ENCODE results near the gene NDUFB10.

Gene NDUFB10

GRCh38 chr16:1984347-1985225, 25.2 kb downstream of the NDUFB10 start:
- no peak for DNase-seq (ENCODE audit: low read depth)

GRCh38 chr16:1985466-1986150, 26.3 kb downstream of the NDUFB10 start:
- no peak for DNase-seq (ENCODE audit: low read depth)

GRCh38 chr16:1987198-1987597, 27.9 kb downstream of the NDUFB10 start:
- DNase-seq (ENCODE audit: low read depth), result no peak

- DNase-seq (ENCODE audit: low read depth), result no peak
Measured at GRCh38 chr16:1989209-1990100, 30.1 kb downstream of the NDUFB10 start, which contains the start of gene SYNGR3. Gene SYNGR3 (plus strand): TSS chr16:1989970. CDS start chr16:1990103, 133 bp downstream.

- no peak for DNase-seq (ENCODE audit: low read depth)
Measured at GRCh38 chr16:1990101-1990350, 30.7 kb downstream of the NDUFB10 start.

- DNase-seq (ENCODE audit: low read depth), result no peak
Measured at GRCh38 chr16:1990351-1991134, 31.2 kb downstream of the NDUFB10 start.

- no peak for DNase-seq (ENCODE audit: low read depth)
Measured at GRCh38 chr16:1991135-1991551, 31.8 kb downstream of the NDUFB10 start.

- DNase-seq (ENCODE audit: low read depth), result no peak
Measured at GRCh38 chr16:1991588-1991947, 32.2 kb downstream of the NDUFB10 start.

GRCh38 chr16:1991948-1992703, 32.8 kb downstream of the NDUFB10 start:
- peak; percentile 84 for DNase-seq (ENCODE audit: low read depth)

GRCh38 chr16:1992704-1993317, 33.5 kb downstream of the NDUFB10 start:
- no peak for DNase-seq (ENCODE audit: low read depth)

- DNase-seq (ENCODE audit: low read depth), result no peak
Measured at GRCh38 chr16:1993731-1994131, 34.4 kb downstream of the NDUFB10 start.

GRCh38 chr16:1997494-1998359, 38.4 kb downstream of the NDUFB10 start:
- DNase-seq (ENCODE audit: low read depth), result no peak

- no peak for DNase-seq (ENCODE audit: low read depth)
Measured at GRCh38 chr16:1998360-1998835, 39.1 kb downstream of the NDUFB10 start.

- no peak for DNase-seq (ENCODE audit: low read depth)
Measured at GRCh38 chr16:1998852-1999801, 39.8 kb downstream of the NDUFB10 start.

GRCh38 chr16:1999866-2000514, 40.7 kb downstream of the NDUFB10 start:
- no peak for DNase-seq (ENCODE audit: low read depth)

GRCh38 chr16:2001035-2001434, 41.7 kb downstream of the NDUFB10 start:
- no peak for DNase-seq (ENCODE audit: low read depth)

GRCh38 chr16:2001456-2002355, 42.4 kb downstream of the NDUFB10 start:
- DNase-seq (ENCODE audit: low read depth), result no peak

Data from fibroblast of the conjunctiva (primary cell).